SK-N-SH treated with all-trans-retinoic acid at 6 μM for 48 hours (cell line): ENCODE measurements around the gene ETV1.

Experiments used
- ATAC-seq: fragments of 200-7000 bp; cut with Tn5 transposase; 3 replicates; pipeline ENCODE4 v1.9.1; 2020; ENCODE audit warnings: mild to moderate bottlenecking, moderate library complexity
- ARNTL ChIP-seq: fragments of 450-650 bp; formaldehyde crosslinking; IDR thresholded peaks from 2 replicates; pipeline ENCODE4 v1.5.0; 2020; ENCODE audit warnings: low read depth, mild to moderate bottlenecking, moderate library complexity, borderline replicate concordance
- BACH2 ChIP-seq: fragments of 250-450 bp; sonication (Bioruptor Pico); IDR thresholded peaks from 2 replicates; pipeline ENCODE4 v1.9.0; 2021; ENCODE audit warnings: mild to moderate bottlenecking, borderline replicate concordance
- CREB5 ChIP-seq: fragments of 250-450 bp; sonication (Bioruptor Pico); IDR thresholded peaks from 2 replicates; pipeline ENCODE4 v1.5.1; 2020; ENCODE audit warnings: low read depth, mild to moderate bottlenecking, moderate library complexity
- CSDC2 ChIP-seq: fragments of 250-450 bp; sonication (Bioruptor Pico); IDR thresholded peaks from 2 replicates; pipeline ENCODE4 v1.5.0; 2020; ENCODE audit warnings: mild to moderate bottlenecking, moderate library complexity
- CSRNP3 ChIP-seq: fragments of 250-450 bp; sonication (Bioruptor Pico); IDR thresholded peaks from 2 replicates; pipeline ENCODE4 v1.5.1; 2021; ENCODE audit warnings: mild to moderate bottlenecking, moderate library complexity
- ESRRG ChIP-seq: fragments of 250-450 bp; sonication (Bioruptor Pico); IDR thresholded peaks from 2 replicates; pipeline ENCODE4 v1.6.1; 2021; ENCODE audit warnings: mild to moderate bottlenecking
- GLIS3 ChIP-seq: fragments of 250-450 bp; sonication (Bioruptor Pico); IDR thresholded peaks from 2 replicates; pipeline ENCODE4 v1.5.0; 2020; ENCODE audit warnings: mild to moderate bottlenecking, moderate library complexity
- ISL1 ChIP-seq: fragments of 250-450 bp; sonication (Bioruptor Pico); IDR thresholded peaks from 2 replicates; pipeline ENCODE4 v2.1.2; 2022; ENCODE audit warnings: mild to moderate bottlenecking, moderate library complexity
- OSR1 ChIP-seq: fragments of 250-450 bp; sonication (Bioruptor Pico); IDR thresholded peaks from 2 replicates; pipeline ENCODE4 v1.8.0; 2022; ENCODE audit warnings: moderate library complexity, mild to moderate bottlenecking, inconsistent platforms
- PATZ1 ChIP-seq: fragments of 250-450 bp; sonication (Bioruptor Pico); IDR thresholded peaks from 2 replicates; pipeline ENCODE4 v1.8.0; 2020; ENCODE audit warnings: mild to moderate bottlenecking, moderate library complexity, borderline replicate concordance
- POU6F1 ChIP-seq: fragments of 250-450 bp; sonication (Bioruptor Pico); IDR thresholded peaks from 2 replicates; pipeline ENCODE4 v1.8.0; 2021; ENCODE audit warnings: low read depth, mild to moderate bottlenecking, moderate library complexity, borderline replicate concordance
- PPARA ChIP-seq: fragments of 250-450 bp; sonication (Bioruptor Pico); IDR thresholded peaks from 2 replicates; pipeline ENCODE4 v1.5.0; 2020; ENCODE audit warnings: mild to moderate bottlenecking, borderline replicate concordance
- RARB ChIP-seq: fragments of 250-450 bp; sonication (Bioruptor Pico); IDR thresholded peaks from 2 replicates; pipeline ENCODE4 v1.8.0; 2021; ENCODE audit warnings: mild to moderate bottlenecking, moderate library complexity
- SNAI2 ChIP-seq: fragments of 250-450 bp; sonication (Bioruptor Pico); IDR thresholded peaks from 2 replicates; pipeline ENCODE4 v1.5.0; 2020; ENCODE audit warnings: mild to moderate bottlenecking, moderate library complexity
- TCF4 ChIP-seq: fragments of 250-450 bp; sonication (Bioruptor Pico); IDR thresholded peaks from 2 replicates; pipeline ENCODE4 v1.8.0; 2021; ENCODE audit warnings: mild to moderate bottlenecking, moderate library complexity, borderline replicate concordance
- TOX ChIP-seq: fragments of 250-450 bp; sonication (Bioruptor Pico); IDR thresholded peaks from 2 replicates; pipeline ENCODE4 v1.8.0; 2021; ENCODE audit warnings: mild to moderate bottlenecking, moderate library complexity, borderline replicate concordance
- TSHZ2 ChIP-seq: fragments of 250-450 bp; sonication (Bioruptor Pico); IDR thresholded peaks from 2 replicates; pipeline ENCODE4 v1.5.0; 2020; ENCODE audit warnings: mild to moderate bottlenecking, moderate library complexity
- ZC3H10 ChIP-seq: fragments of 250-450 bp; sonication (Bioruptor Pico); IDR thresholded peaks from 2 replicates; pipeline ENCODE4 v1.5.1; 2021; ENCODE audit warnings: mild to moderate bottlenecking, moderate library complexity
- ZFP3 ChIP-seq: fragments of 250-450 bp; sonication (Bioruptor Pico); IDR thresholded peaks from 2 replicates; pipeline ENCODE4 v1.5.0; 2020; ENCODE audit warnings: mild to moderate bottlenecking, moderate library complexity
- ZFP30 ChIP-seq: fragments of 450-650 bp; formaldehyde crosslinking; IDR thresholded peaks from 2 replicates; pipeline ENCODE4 v1.5.0; 2022; ENCODE audit warnings: mild to moderate bottlenecking, moderate library complexity
- ZNF565 ChIP-seq: fragments of 450-650 bp; formaldehyde crosslinking; conservative IDR thresholded peaks from 2 replicates; pipeline ENCODE4 v1.5.0; 2020; ENCODE audit warnings: low read depth, mild to moderate bottlenecking, moderate library complexity
- ZNF70 ChIP-seq: fragments of 450-650 bp; formaldehyde crosslinking; IDR thresholded peaks from 2 replicates; pipeline ENCODE4 v1.5.0; 2020; ENCODE audit warnings: mild to moderate bottlenecking, moderate library complexity
- ZNF8 ChIP-seq: fragments of 450-650 bp; formaldehyde crosslinking; IDR thresholded peaks from 2 replicates; pipeline ENCODE4 v1.5.0; 2020; ENCODE audit warnings: mild to moderate bottlenecking, moderate library complexity

Gene ETV1

GRCh38 chr7:13932131-13932530 is 57.3 kb downstream of the ETV1 start:
- TF ChIP-seq GLIS3 (CRISPR knock-in tag) (no peak), TCF4 (no peak), TSHZ2 (CRISPR knock-in tag) (no peak), CSRNP3 (CRISPR knock-in tag) (no peak), ZFP30 (no peak), OSR1 (CRISPR knock-in tag) (no peak), ZFP3 (no peak), ZNF565 (CRISPR knock-in tag) (no peak), ESRRG (CRISPR knock-in tag) (no peak), TOX (CRISPR knock-in tag) (no peak)
- no peak for ATAC-seq

- ATAC-seq = no peak
- no peak for TF ChIP-seq CSRNP3 (CRISPR knock-in tag)
- TF ChIP-seq ZNF565 (CRISPR knock-in tag) = no peak
- no peak for TF ChIP-seq OSR1 (CRISPR knock-in tag)
Observed at GRCh38 chr7:13921062-13921461, 68.4 kb downstream of the ETV1 start.

GRCh38 chr7:13920053-13920697 is 69.3 kb downstream of the ETV1 start:
- peak; percentile 99 for ATAC-seq
- TF ChIP-seq BACH2 (CRISPR knock-in tag) = no peak
- no peak for TF ChIP-seq ZNF70 (CRISPR knock-in tag)
- 0 out of 2 replicates have a peak, but pooled peaks have one; percentile 70 for TF ChIP-seq TCF4
- peak; percentile 37 for TF ChIP-seq CREB5 (CRISPR knock-in tag)
- peak; percentile 92 for TF ChIP-seq TSHZ2 (CRISPR knock-in tag)
- peak; percentile 68 for TF ChIP-seq PATZ1
- TF ChIP-seq ESRRG (CRISPR knock-in tag) = peak; percentile 72; the same call in 1 of the 2 replicates
- TF ChIP-seq SNAI2 = no peak
- no peak for TF ChIP-seq CSDC2 (CRISPR knock-in tag)
- 0 out of 2 replicates have a peak, but pooled peaks have one; percentile 20 for TF ChIP-seq ZNF565 (CRISPR knock-in tag)
- TF ChIP-seq ZFP3 = peak; percentile 71
- TF ChIP-seq RARB (CRISPR knock-in tag) = peak; percentile 89
- TF ChIP-seq PPARA (CRISPR knock-in tag) = no peak
- TF ChIP-seq ZFP30 = peak; percentile 31; the same call in 1 of the 2 replicates
- TF ChIP-seq GLIS3 (CRISPR knock-in tag) = no peak; the same call in 1 of the 2 replicates
- peak; percentile 60 for TF ChIP-seq ZC3H10 (CRISPR knock-in tag)
- no peak for TF ChIP-seq OSR1 (CRISPR knock-in tag)
- peak; percentile 96; the same call in 1 of the 2 replicates for TF ChIP-seq POU6F1 (CRISPR knock-in tag)
- TF ChIP-seq ARNTL (CRISPR knock-in tag) = no peak
- TF ChIP-seq ISL1 = peak; percentile 98
- peak; percentile 58 for TF ChIP-seq TOX (CRISPR knock-in tag)
- TF ChIP-seq ZNF8 (CRISPR knock-in tag) = peak; percentile 50
